ENCODE data around the gene LRRN2.

The LRRN2 gene

DNA sequence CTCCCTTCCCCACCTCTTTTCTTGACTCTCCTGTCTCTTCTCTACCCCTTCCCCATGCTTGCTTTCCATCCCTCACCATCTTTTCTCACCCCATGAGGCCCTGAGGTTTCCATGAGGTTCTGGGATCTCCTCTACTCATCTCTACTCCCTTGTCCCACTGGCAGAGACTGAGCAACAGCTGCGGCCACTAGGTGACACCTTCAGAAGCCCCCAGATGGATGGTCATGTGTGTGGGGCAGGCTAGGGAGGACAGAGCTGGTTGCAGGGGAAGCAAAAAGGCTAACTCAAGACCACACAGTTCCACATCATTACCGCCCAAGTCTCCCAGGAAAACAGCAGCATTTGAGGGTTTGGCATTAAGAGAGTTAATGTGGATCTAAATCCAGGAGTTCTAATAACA, 45.0 kb downstream of the LRRN2 start:
- no peak overlapping the region for H2BK120ac ChIP-seq (ENCODE audit: low read depth, low read length)
- H2AFZ ChIP-seq (ENCODE audit: low read length) = no peak overlapping the region
- H2BK12ac ChIP-seq (ENCODE audit: low read length) = no peak overlapping the region
- peaks cover 8 to 9% of the 10 kb centered on the region in 2 donors for H3K4me1 ChIP-seq (ENCODE audit: control insufficient read depth in 2 of 2, insufficient read depth in 1 of 2, low read depth in 1 of 2, low read length in 2 of 2)
- H3K36me3 ChIP-seq (replicated peaks in 1 of 2; ENCODE audit: control insufficient read depth in 2 of 2, insufficient read depth in 2 of 2, low read length in 2 of 2) = no peaks in the 10 kb centered on the region
- H3K27me3 ChIP-seq (ENCODE audit: control insufficient read depth in 3 of 3, insufficient read depth in 3 of 3, low read depth in 1 of 3, low read length in 3 of 3) = peaks cover 0 to 12% (median 0%) of the 10 kb centered on the region in 3 experiments
- no peak overlapping the region for H3K4me3 ChIP-seq (ENCODE audit: low read length in 2 of 2)
- no peak overlapping the region for H2AK5ac ChIP-seq (ENCODE audit: low read depth, low read length)
- H3K9ac ChIP-seq (ENCODE audit: low read depth, low read length, poor library complexity) = no peak overlapping the region
- H3K9me3 ChIP-seq (replicated peaks in 1 of 2; ENCODE audit: control insufficient read depth in 2 of 2, insufficient read depth in 1 of 2, low read depth in 1 of 2, low read length in 2 of 2) = no peaks in the 10 kb centered on the region
- no peak overlapping the region for H3K23ac ChIP-seq (ENCODE audit: low read depth, low read length, poor library complexity)
- H2BK15ac ChIP-seq (ENCODE audit: low read length) = no peak overlapping the region
- no peak overlapping the region for H3K4me2 ChIP-seq (ENCODE audit: insufficient read depth, low read length, poor library complexity, severe bottlenecking)
- no peak overlapping the region for H3K18ac ChIP-seq (ENCODE audit: low read length)
- no peaks in the 10 kb centered on the region for H3K79me1 ChIP-seq (ENCODE audit: low read depth, low read length)
- WGBS, 2 donors (ENCODE audit: extremely low coverage in 2 of 2, insufficient read length in 2 of 2, insufficient replicate concordance in 1 of 2) = no CpG with 5 or more reads among the region's 2 CpGs
- H4K91ac ChIP-seq (ENCODE audit: low read depth, low read length, poor library complexity) = no peak overlapping the region
- no peak overlapping the region for H2BK5ac ChIP-seq (ENCODE audit: low read length)
- H3K27ac ChIP-seq (replicated peaks; ENCODE audit: low read length) = no peak overlapping the region
- no peak overlapping the region for H3K14ac ChIP-seq (ENCODE audit: low read length)
- no peak for DNase-seq (ENCODE audit: low spot score)
- H3K4ac ChIP-seq (ENCODE audit: low read length) = no peak overlapping the region
- no peak overlapping the region for H4K8ac ChIP-seq (ENCODE audit: low read depth, low read length)

DNA sequence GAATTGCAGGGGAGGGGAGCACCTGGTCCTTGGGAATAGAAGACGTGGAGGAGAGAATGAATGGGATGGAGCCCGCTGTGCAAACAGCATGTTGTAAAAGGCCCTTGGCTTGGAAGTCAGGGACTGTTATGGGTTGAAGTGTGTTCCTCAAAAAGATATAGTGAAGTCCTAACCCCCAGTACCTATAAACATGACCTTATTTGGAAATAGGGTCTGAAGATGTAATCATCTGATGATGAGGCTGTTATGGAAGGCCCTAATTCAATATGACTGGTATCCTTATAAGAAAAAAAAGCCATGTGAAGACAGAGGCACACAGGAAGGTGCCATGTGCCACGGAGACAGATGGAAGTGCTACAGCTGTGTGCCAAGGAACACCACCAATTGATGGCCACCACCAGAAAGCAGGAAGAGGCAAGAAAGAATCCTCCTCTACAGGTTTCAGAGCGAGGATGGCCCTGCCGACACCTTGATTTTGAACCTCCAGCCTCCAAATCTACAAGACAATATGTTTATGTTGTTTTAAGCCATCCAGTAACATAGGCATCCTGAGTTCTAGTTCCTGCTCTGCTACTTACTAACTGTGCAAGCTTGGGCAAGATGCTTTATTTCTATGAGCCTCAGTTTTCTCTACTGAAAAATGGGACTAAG, 51.2 kb downstream of the LRRN2 start:
- no peak overlapping the region for H4K8ac ChIP-seq (ENCODE audit: low read depth, low read length)
- H3K4ac ChIP-seq (ENCODE audit: low read length) = no peak overlapping the region
- H3K18ac ChIP-seq (ENCODE audit: low read length) = no peak overlapping the region
- H3K23ac ChIP-seq (ENCODE audit: low read depth, low read length, poor library complexity) = no peak overlapping the region
- H2BK120ac ChIP-seq (ENCODE audit: low read depth, low read length) = no peak overlapping the region
- H3K79me1 ChIP-seq (ENCODE audit: low read depth, low read length) = no peaks in the 10 kb centered on the region
- H3K36me3 ChIP-seq (replicated peaks in 1 of 2; ENCODE audit: control insufficient read depth in 2 of 2, insufficient read depth in 2 of 2, low read length in 2 of 2) = no peaks in the 10 kb centered on the region
- H3K4me2 ChIP-seq (ENCODE audit: insufficient read depth, low read length, poor library complexity, severe bottlenecking) = no peak overlapping the region
- no peak overlapping the region for H2AK5ac ChIP-seq (ENCODE audit: low read depth, low read length)
- no peak overlapping the region for H2BK15ac ChIP-seq (ENCODE audit: low read length)
- no peak for DNase-seq (ENCODE audit: low spot score)
- H3K4me3 ChIP-seq (ENCODE audit: low read length in 2 of 2) = no peak overlapping the region
- no peak overlapping the region for H2AFZ ChIP-seq (ENCODE audit: low read length)
- H4K91ac ChIP-seq (ENCODE audit: low read depth, low read length, poor library complexity) = no peak overlapping the region
- H2BK12ac ChIP-seq (ENCODE audit: low read length) = no peak overlapping the region
- no peak overlapping the region for H3K27ac ChIP-seq (replicated peaks; ENCODE audit: low read length)
- H3K27me3 ChIP-seq (ENCODE audit: control insufficient read depth in 3 of 3, insufficient read depth in 3 of 3, low read depth in 1 of 3, low read length in 3 of 3) = no peaks in the 10 kb centered on the region
- no peak overlapping the region for H3K14ac ChIP-seq (ENCODE audit: low read length)
- peaks cover 8 to 11% of the 10 kb centered on the region in 2 donors for H3K4me1 ChIP-seq (ENCODE audit: control insufficient read depth in 2 of 2, insufficient read depth in 1 of 2, low read depth in 1 of 2, low read length in 2 of 2)
- WGBS, 2 donors (ENCODE audit: extremely low coverage in 2 of 2, insufficient read length in 2 of 2, insufficient replicate concordance in 1 of 2) = no CpG with 5 or more reads among the region's 5 CpGs
- H3K9ac ChIP-seq (ENCODE audit: low read depth, low read length, poor library complexity) = no peak overlapping the region
- H3K9me3 ChIP-seq (replicated peaks in 1 of 2; ENCODE audit: control insufficient read depth in 2 of 2, insufficient read depth in 1 of 2, low read depth in 1 of 2, low read length in 2 of 2) = no peaks in the 10 kb centered on the region
- H2BK5ac ChIP-seq (ENCODE audit: low read length) = no peak overlapping the region

DNA sequence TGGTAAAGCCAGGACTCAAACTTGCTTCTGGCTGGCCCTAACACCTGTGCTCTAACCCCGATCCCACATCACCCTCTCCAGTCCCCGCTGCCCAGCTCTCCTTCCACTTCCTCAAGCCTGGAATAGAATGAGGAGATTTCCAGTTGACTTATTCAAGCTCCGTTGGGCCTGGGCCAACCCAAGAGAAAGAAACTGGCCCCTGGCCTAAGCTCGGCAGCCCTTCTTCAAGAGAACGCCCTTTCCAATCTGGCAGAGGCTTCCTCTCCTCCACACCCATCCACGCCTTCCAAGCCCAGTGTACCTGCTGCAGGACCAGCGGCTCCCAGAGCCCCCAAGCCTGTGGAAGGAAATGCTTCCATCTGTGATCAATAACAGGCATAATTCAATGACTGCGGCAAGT, 51.9 kb downstream of the LRRN2 start:
- peaks cover 1 to 4% of the 10 kb centered on the region in 2 donors for H3K9me3 ChIP-seq (replicated peaks in 1 of 2; ENCODE audit: control insufficient read depth in 2 of 2, insufficient read depth in 1 of 2, low read depth in 1 of 2, low read length in 2 of 2)
- H2BK120ac ChIP-seq (ENCODE audit: low read depth, low read length) = no peak overlapping the region
- no peak overlapping the region for H2BK5ac ChIP-seq (ENCODE audit: low read length)
- no peak overlapping the region for H4K91ac ChIP-seq (ENCODE audit: low read depth, low read length, poor library complexity)
- H3K36me3 ChIP-seq (replicated peaks in 1 of 2; ENCODE audit: control insufficient read depth in 2 of 2, insufficient read depth in 2 of 2, low read length in 2 of 2) = no peaks in the 10 kb centered on the region
- peaks cover 8 to 11% of the 10 kb centered on the region in 2 donors for H3K4me1 ChIP-seq (ENCODE audit: control insufficient read depth in 2 of 2, insufficient read depth in 1 of 2, low read depth in 1 of 2, low read length in 2 of 2)
- no peak overlapping the region for H3K27ac ChIP-seq (replicated peaks; ENCODE audit: low read length)
- H3K79me1 ChIP-seq (ENCODE audit: low read depth, low read length) = no peaks in the 10 kb centered on the region
- no peak overlapping the region for H4K8ac ChIP-seq (ENCODE audit: low read depth, low read length)
- no peak overlapping the region for H3K14ac ChIP-seq (ENCODE audit: low read length)
- no peak for DNase-seq (ENCODE audit: low spot score)
- no peak overlapping the region for H2BK12ac ChIP-seq (ENCODE audit: low read length)
- H3K4me2 ChIP-seq (ENCODE audit: insufficient read depth, low read length, poor library complexity, severe bottlenecking) = no peak overlapping the region
- no peak overlapping the region for H2AFZ ChIP-seq (ENCODE audit: low read length)
- no peak overlapping the region for H3K9ac ChIP-seq (ENCODE audit: low read depth, low read length, poor library complexity)
- H3K27me3 ChIP-seq (ENCODE audit: control insufficient read depth in 3 of 3, insufficient read depth in 3 of 3, low read depth in 1 of 3, low read length in 3 of 3) = no peaks in the 10 kb centered on the region
- no peak overlapping the region for H3K4me3 ChIP-seq (ENCODE audit: low read length in 2 of 2)
- H3K4ac ChIP-seq (ENCODE audit: low read length) = no peak overlapping the region
- no peak overlapping the region for H2AK5ac ChIP-seq (ENCODE audit: low read depth, low read length)
- H2BK15ac ChIP-seq (ENCODE audit: low read length) = no peak overlapping the region
- no CpG with 5 or more reads among the region's 8 CpGs for WGBS, 2 donors (ENCODE audit: extremely low coverage in 2 of 2, insufficient read length in 2 of 2, insufficient replicate concordance in 1 of 2)
- no peak overlapping the region for H3K18ac ChIP-seq (ENCODE audit: low read length)
- H3K23ac ChIP-seq (ENCODE audit: low read depth, low read length, poor library complexity) = no peak overlapping the region

- Histone ChIP-seq H2AFZ (ENCODE audit: low read length) (peak overlapping the region; percentile 75), H2BK15ac (ENCODE audit: low read length) (peak overlapping the region; percentile 69), H3K4ac (ENCODE audit: low read length) (no peak overlapping the region), H3K14ac (ENCODE audit: low read length) (peak overlapping the region; percentile 48), H3K27ac (replicated peaks; ENCODE audit: low read length) (no peak overlapping the region), H3K79me1 (ENCODE audit: low read depth, low read length) (no peaks in the 10 kb centered on the region), H2BK12ac (ENCODE audit: low read length) (no peak overlapping the region), H3K18ac (ENCODE audit: low read length) (peak overlapping the region; percentile 20), H3K9me3 (replicated peaks in 1 of 2; ENCODE audit: control insufficient read depth in 2 of 2, insufficient read depth in 1 of 2, low read depth in 1 of 2, low read length in 2 of 2) (peaks cover 1 to 4% of the 10 kb centered on the region in 2 donors), H2AK5ac (ENCODE audit: low read depth, low read length) (peak overlapping the region; percentile 22), H3K27me3 (ENCODE audit: control insufficient read depth in 3 of 3, insufficient read depth in 3 of 3, low read depth in 1 of 3, low read length in 3 of 3) (no peaks in the 10 kb centered on the region), H3K23ac (ENCODE audit: low read depth, low read length, poor library complexity) (peak overlapping the region; percentile 12), H2BK120ac (ENCODE audit: low read depth, low read length) (peak overlapping the region; percentile 18), H3K36me3 (replicated peaks in 1 of 2; ENCODE audit: control insufficient read depth in 2 of 2, insufficient read depth in 2 of 2, low read length in 2 of 2) (no peaks in the 10 kb centered on the region), H4K8ac (ENCODE audit: low read depth, low read length) (peak overlapping the region; percentile 88), H3K4me2 (ENCODE audit: insufficient read depth, low read length, poor library complexity, severe bottlenecking) (no peak overlapping the region), H3K4me3 (ENCODE audit: low read length in 2 of 2) (no peak overlapping the region), H4K91ac (ENCODE audit: low read depth, low read length, poor library complexity) (no peak overlapping the region), H3K9ac (ENCODE audit: low read depth, low read length, poor library complexity) (peak overlapping the region; percentile 2), H2BK5ac (ENCODE audit: low read length) (no peak overlapping the region), H3K4me1 (ENCODE audit: control insufficient read depth in 2 of 2, insufficient read depth in 1 of 2, low read depth in 1 of 2, low read length in 2 of 2) (peaks cover 3 to 4% of the 10 kb centered on the region in 2 donors)
- WGBS, 2 donors (ENCODE audit: extremely low coverage in 2 of 2, insufficient read length in 2 of 2, insufficient replicate concordance in 1 of 2) = no CpG with 5 or more reads among the region's 19 CpGs
- DNase-seq (ENCODE audit: low spot score) = no peak
Measured at GRCh38 chr1:204630132-204630905, 55.2 kb downstream of the LRRN2 start.

Data from neuronal stem cell (in vitro differentiated cells).